GM23338 (cell line): Measurements from ENCODE around the gene TNNT2. TPM values are rescaled to one million over a fixed set of nuclear protein-coding genes. Genes with fewer than 3 reads are reported as not detected.

Experiments
- ATAC-seq: fragments of 200-7000 bp; cut with Tn5 transposase; 3 replicates; pipeline ENCODE4 v1.9.1; 2020
- DNase-seq: peaks from one replicate; pipeline ENCODE4 v3.0.0-alpha.2; 2015; ENCODE audit warnings: low spot score
- H2AFZ ChIP-seq: fragments of 200-600 bp; sonication (generic); 2 replicates; pipeline ENCODE4 v1.8.0; 2016; ENCODE audit warnings: antibody characterized with exemption, mild to moderate bottlenecking, moderate library complexity
- H3F3A ChIP-seq: fragments of 200-600 bp; sonication (generic); replicated peaks from 2 replicates; pipeline ENCODE4 v1.8.0; 2017; ENCODE audit warnings: antibody characterized with exemption, mixed run types, low read depth
- H3K27ac ChIP-seq: fragments of 200-600 bp; sonication (generic); 2 replicates; pipeline ENCODE4 v1.6.1; 2016; ENCODE audit warnings: low read depth
- H3K27me3 ChIP-seq: fragments of 200-600 bp; sonication (generic); 2 replicates; pipeline ENCODE4 v1.8.0; 2016; ENCODE audit warnings: mild to moderate bottlenecking, mixed run types, moderate library complexity; ENCODE audit not compliant: insufficient read depth
- H3K36me3 ChIP-seq: fragments of 200-600 bp; sonication (generic); 2 replicates; pipeline ENCODE4 v1.8.0; 2016; ENCODE audit warnings: mild to moderate bottlenecking; ENCODE audit not compliant: insufficient read depth
- H3K4me1 ChIP-seq: fragments of 200-600 bp; sonication (generic); 2 replicates; pipeline ENCODE4 v1.8.0; 2016; ENCODE audit warnings: mild to moderate bottlenecking, moderate library complexity; ENCODE audit not compliant: insufficient read depth
- H3K4me2 ChIP-seq: fragments of 200-600 bp; sonication (generic); 2 replicates; pipeline ENCODE4 v1.7.1; 2017; ENCODE audit warnings: mixed run types
- H3K4me3 ChIP-seq: fragments of 200-600 bp; sonication (generic); 2 replicates; pipeline ENCODE4 v1.6.1; 2016; ENCODE audit warnings: mixed run types
- H3K79me2 ChIP-seq: fragments of 200-600 bp; sonication (generic); replicated peaks from 2 replicates; pipeline ENCODE4 v1.8.0; 2017; ENCODE audit warnings: mild to moderate bottlenecking; ENCODE audit not compliant: insufficient read depth
- H3K9me2 ChIP-seq: fragments of 200-600 bp; sonication (generic); 2 replicates; pipeline ENCODE4 v1.8.0; 2017; ENCODE audit not compliant: insufficient read depth
- H4K20me1 ChIP-seq: fragments of 200-600 bp; sonication (generic); replicated peaks from 2 replicates; pipeline ENCODE4 v1.8.0; 2017; ENCODE audit warnings: mild to moderate bottlenecking; ENCODE audit not compliant: insufficient read depth
- H3K27ac Mint-ChIP-seq: 2 replicates; pipeline ENCODE4 v1.8.0; 2020; ENCODE audit warnings: inconsistent platforms, mild to moderate bottlenecking, moderate library complexity, mixed read lengths
- H3K27me3 Mint-ChIP-seq: 3 replicates; pipeline ENCODE4 v1.8.0; 2022; ENCODE audit warnings: low read depth, mild to moderate bottlenecking, moderate library complexity, mixed read lengths, inconsistent platforms; ENCODE audit not compliant: insufficient read depth, poor library complexity
- H3K36me3 Mint-ChIP-seq: 3 replicates; pipeline ENCODE4 v1.8.0; 2021; ENCODE audit warnings: low read depth, mild to moderate bottlenecking, inconsistent platforms, moderate library complexity, mixed read lengths
- H3K4me1 Mint-ChIP-seq: 3 replicates; pipeline ENCODE4 v1.8.0; 2020; ENCODE audit warnings: mild to moderate bottlenecking, inconsistent platforms, mixed read lengths
- H3K4me3 Mint-ChIP-seq: 3 replicates; pipeline ENCODE4 v1.8.0; 2021; ENCODE audit warnings: moderate library complexity, mild to moderate bottlenecking, inconsistent platforms, mixed read lengths
- H3K9me3 Mint-ChIP-seq: 3 replicates; pipeline ENCODE4 v1.8.0; 2020; ENCODE audit warnings: moderate library complexity, mild to moderate bottlenecking, inconsistent platforms, mixed read lengths
- CREB1 ChIP-seq: fragments of 250-450 bp; sonication (Bioruptor Pico); IDR thresholded peaks from 2 replicates; pipeline ENCODE4 v1.5.0; 2020; ENCODE audit warnings: low read depth, mild to moderate bottlenecking, moderate library complexity
- CTCF ChIP-seq, 2 experiments: fragments of 200-600 bp in 1 of 2; sonication (generic) in 1 of 2; conservative IDR thresholded peaks; 2 replicates each; pipeline versions ENCODE4 v1.5.1 to v1.6.1; 2016 to 2017; ENCODE audit warnings: antibody characterized with exemption in 2 of 2, low read depth in 2 of 2, mild to moderate bottlenecking in 2 of 2, moderate library complexity in 1 of 2
- EZH2 ChIP-seq: fragments of 200-600 bp; sonication (generic); IDR thresholded peaks from one replicate; pipeline ENCODE4 v1.8.0; 2017; ENCODE audit warnings: antibody characterized with exemption, mild to moderate bottlenecking, low read depth; ENCODE audit not compliant: unreplicated experiment
- REST ChIP-seq: IDR thresholded peaks from one replicate; pipeline ENCODE4 v1.6.1; 2018; ENCODE audit warnings: antibody characterized with exemption; ENCODE audit not compliant: unreplicated experiment
- polyA plus RNA-seq: library from polyadenylated mRNA; unstranded; fragments of >200 nt; fragmentation: Nextera tagmentation; extraction: Ambion mirVana; gene quantifications from 2 replicates; pipeline ENCODE4 v1.2.1, GENCODE V29; 2016
- total RNA-seq: library from RNA; depleted of rRNA; stranded (reverse); fragments of >200 nt; shearing (Covaris generic); gene quantifications from 2 replicates; pipeline ENCODE4 v1.2.3, GENCODE V29; 2014
- TF ChIP-seq, protein P1 (sequence below): fragments of 250-450 bp; sonication (Bioruptor Pico); IDR thresholded peaks from 2 replicates; pipeline ENCODE4 v1.5.0; 2020; ENCODE audit warnings: mild to moderate bottlenecking, moderate library complexity

Gene TNNT2
- total and polyA plus RNA-seq, 2 experiments from 2014 or later: 7.5 to 19.1 TPM

- Histone ChIP-seq H3K27ac (no peak overlapping the region), H3K27me3 (no peaks in the 10 kb centered on the region)
- no peak overlapping the region for H3K27ac Mint-ChIP-seq
These were observed 8.7 kb upstream of the TNNT2 start for GRCh38 chr1:201386208-201386607.

DNA sequence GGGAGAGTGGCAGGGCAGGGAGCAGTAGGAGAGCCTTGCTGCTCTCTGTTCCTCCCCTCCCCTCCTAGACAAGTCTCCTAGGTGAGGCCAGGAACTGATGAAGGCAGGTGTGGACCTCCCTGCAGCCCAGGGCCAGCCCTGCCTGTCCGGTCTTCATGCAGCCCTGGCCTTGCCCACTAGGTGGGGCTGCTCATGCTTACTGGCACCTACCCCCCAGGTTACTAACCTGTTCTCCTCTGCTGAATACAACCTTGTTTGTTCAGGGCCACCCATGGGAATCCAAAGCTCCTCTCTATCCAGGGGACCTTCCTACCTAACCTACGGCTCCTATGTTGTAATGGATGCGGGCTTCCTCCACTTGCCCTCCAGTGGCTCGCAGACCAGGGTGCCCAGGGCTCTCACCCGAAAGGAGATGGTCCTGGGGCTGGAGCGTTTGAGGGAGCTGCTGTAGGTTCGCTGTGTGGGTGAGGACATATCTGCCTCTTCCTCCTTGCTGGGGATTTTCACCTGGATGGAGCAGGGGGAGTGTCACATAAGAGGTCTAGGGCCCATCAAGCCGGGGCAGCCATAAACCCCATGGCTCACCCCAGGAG is 7.9 kb upstream of the TNNT2 start:
- Histone ChIP-seq H3K79me2 (no peaks in the 10 kb centered on the region), H4K20me1 (no peaks in the 10 kb centered on the region), H3K4me1 (no peaks in the 10 kb centered on the region), H2AFZ (no peak overlapping the region), H3K9me2 (no peaks in the 10 kb centered on the region), H3K4me2 (no peak overlapping the region), H3K27ac (no peak overlapping the region), H3K27me3 (no peaks in the 10 kb centered on the region), H3F3A (no peaks in the 10 kb centered on the region), H3K4me3 (no peak overlapping the region), H3K36me3 (no peaks in the 10 kb centered on the region)
- DNase-seq (peak; percentile 82), ATAC-seq (peak; percentile 97)
- Mint-ChIP-seq H3K27me3 (peaks cover 9% of the 10 kb centered on the region), H3K4me3 (no peak overlapping the region), H3K9me3 (no peaks in the 10 kb centered on the region), H3K4me1 (peaks cover 4% of the 10 kb centered on the region; the same call in 2 of the 3 replicates), H3K27ac (no peak overlapping the region), H3K36me3 (peaks cover 10% of the 10 kb centered on the region)
- TF ChIP-seq, protein P1, sequence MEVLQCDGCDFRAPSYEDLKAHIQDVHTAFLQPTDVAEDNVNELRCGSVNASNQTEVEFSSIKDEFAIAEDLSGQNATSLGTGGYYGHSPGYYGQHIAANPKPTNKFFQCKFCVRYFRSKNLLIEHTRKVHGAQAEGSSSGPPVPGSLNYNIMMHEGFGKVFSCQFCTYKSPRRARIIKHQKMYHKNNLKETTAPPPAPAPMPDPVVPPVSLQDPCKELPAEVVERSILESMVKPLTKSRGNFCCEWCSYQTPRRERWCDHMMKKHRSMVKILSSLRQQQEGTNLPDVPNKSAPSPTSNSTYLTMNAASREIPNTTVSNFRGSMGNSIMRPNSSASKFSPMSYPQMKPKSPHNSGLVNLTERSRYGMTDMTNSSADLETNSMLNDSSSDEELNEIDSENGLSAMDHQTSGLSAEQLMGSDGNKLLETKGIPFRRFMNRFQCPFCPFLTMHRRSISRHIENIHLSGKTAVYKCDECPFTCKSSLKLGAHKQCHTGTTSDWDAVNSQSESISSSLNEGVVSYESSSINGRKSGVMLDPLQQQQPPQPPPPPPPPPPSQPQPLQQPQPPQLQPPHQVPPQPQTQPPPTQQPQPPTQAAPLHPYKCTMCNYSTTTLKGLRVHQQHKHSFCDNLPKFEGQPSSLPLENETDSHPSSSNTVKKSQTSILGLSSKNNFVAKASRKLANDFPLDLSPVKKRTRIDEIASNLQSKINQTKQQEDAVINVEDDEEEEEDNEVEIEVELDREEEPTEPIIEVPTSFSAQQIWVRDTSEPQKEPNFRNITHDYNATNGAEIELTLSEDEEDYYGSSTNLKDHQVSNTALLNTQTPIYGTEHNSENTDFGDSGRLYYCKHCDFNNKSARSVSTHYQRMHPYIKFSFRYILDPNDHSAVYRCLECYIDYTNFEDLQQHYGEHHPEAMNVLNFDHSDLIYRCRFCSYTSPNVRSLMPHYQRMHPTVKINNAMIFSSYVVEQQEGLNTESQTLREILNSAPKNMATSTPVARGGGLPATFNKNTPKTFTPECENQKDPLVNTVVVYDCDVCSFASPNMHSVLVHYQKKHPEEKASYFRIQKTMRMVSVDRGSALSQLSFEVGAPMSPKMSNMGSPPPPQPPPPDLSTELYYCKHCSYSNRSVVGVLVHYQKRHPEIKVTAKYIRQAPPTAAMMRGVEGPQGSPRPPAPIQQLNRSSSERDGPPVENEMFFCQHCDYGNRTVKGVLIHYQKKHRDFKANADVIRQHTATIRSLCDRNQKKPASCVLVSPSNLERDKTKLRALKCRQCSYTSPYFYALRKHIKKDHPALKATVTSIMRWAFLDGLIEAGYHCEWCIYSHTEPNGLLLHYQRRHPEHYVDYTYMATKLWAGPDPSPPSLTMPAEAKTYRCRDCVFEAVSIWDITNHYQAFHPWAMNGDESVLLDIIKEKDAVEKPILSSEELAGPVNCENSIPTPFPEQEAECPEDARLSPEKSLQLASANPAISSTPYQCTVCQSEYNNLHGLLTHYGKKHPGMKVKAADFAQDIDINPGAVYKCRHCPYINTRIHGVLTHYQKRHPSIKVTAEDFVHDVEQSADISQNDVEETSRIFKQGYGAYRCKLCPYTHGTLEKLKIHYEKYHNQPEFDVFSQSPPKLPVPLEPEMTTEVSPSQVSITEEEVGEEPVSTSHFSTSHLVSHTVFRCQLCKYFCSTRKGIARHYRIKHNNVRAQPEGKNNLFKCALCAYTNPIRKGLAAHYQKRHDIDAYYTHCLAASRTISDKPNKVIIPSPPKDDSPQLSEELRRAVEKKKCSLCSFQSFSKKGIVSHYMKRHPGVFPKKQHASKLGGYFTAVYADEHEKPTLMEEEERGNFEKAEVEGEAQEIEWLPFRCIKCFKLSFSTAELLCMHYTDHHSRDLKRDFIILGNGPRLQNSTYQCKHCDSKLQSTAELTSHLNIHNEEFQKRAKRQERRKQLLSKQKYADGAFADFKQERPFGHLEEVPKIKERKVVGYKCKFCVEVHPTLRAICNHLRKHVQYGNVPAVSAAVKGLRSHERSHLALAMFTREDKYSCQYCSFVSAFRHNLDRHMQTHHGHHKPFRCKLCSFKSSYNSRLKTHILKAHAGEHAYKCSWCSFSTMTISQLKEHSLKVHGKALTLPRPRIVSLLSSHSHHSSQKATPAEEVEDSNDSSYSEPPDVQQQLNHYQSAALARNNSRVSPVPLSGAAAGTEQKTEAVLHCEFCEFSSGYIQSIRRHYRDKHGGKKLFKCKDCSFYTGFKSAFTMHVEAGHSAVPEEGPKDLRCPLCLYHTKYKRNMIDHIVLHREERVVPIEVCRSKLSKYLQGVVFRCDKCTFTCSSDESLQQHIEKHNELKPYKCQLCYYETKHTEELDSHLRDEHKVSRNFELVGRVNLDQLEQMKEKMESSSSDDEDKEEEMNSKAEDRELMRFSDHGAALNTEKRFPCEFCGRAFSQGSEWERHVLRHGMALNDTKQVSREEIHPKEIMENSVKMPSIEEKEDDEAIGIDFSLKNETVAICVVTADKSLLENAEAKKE: 0 out of 2 replicates have a peak, but pooled peaks have one; percentile 10
- TF ChIP-seq EZH2 (no peak), CTCF (conservative IDR thresholded peaks at IDR 0.05; ENCODE audit: low read depth in 2 of 2) (peak; percentile 80 to 96)

More at GRCh38 chr1:201386208-201386607, 8.7 kb upstream of the TNNT2 start:
- Histone ChIP-seq H3K4me3 (no peak overlapping the region), H3K4me1 (no peaks in the 10 kb centered on the region), H3K79me2 (no peaks in the 10 kb centered on the region), H2AFZ (no peak overlapping the region), H3K4me2 (no peak overlapping the region), H3F3A (no peaks in the 10 kb centered on the region), H3K9me2 (no peaks in the 10 kb centered on the region), H4K20me1 (no peaks in the 10 kb centered on the region), H3K36me3 (no peaks in the 10 kb centered on the region)
- TF ChIP-seq CREB1 (CRISPR knock-in tag): no peak
- no peak for TF ChIP-seq REST
- no peaks in the 10 kb centered on the region for H3K9me3 Mint-ChIP-seq
- no peak overlapping the region for H3K4me3 Mint-ChIP-seq
- H3K27me3 Mint-ChIP-seq: peaks cover 9% of the 10 kb centered on the region
- ATAC-seq (no peak), DNase-seq (no peak)
- H3K4me1 Mint-ChIP-seq: peaks cover 2% of the 10 kb centered on the region; the same call in 1 of the 3 replicates
- peaks cover 7% of the 10 kb centered on the region for H3K36me3 Mint-ChIP-seq
